Measurements from ENCODE around the gene NPIPA7. TPM values are rescaled to one million over a fixed set of nuclear protein-coding genes. Genes with fewer than 3 reads are reported as not detected.
"Not testable (repeated sequence)": the region's sequence is repeated elsewhere in the genome, so short reads cannot be mapped to it uniquely, and the experiment has no call there.

The NPIPA7 gene
- total and polyA plus RNA-seq, 3 experiments from 2014 or later, result 1.3 to 11.1 (median 6.9) TPM

GRCh38 chr16:16441401-16441800 is 62.5 kb downstream of the NPIPA7 start:
- H3K4me3 ChIP-seq (ENCODE audit: low read length); H3K4me1 ChIP-seq (ENCODE audit: insufficient read depth, low read length); H3K4me3 Mint-ChIP-seq; H3K9me3 Mint-ChIP-seq; H3K27me3 Mint-ChIP-seq; H3K4me1 Mint-ChIP-seq; H3K27ac Mint-ChIP-seq; H3K27ac ChIP-seq (ENCODE audit: low read depth, low read length); H3K36me3 ChIP-seq (ENCODE audit: insufficient read depth, low read length); CTCF ChIA-PET; POLR2A ChIA-PET; H3K27me3 ChIP-seq (ENCODE audit: insufficient read depth, low read length, poor library complexity, severe bottlenecking); H3K36me3 Mint-ChIP-seq; H3K9me3 ChIP-seq (ENCODE audit: low read length); DNase-seq: not testable (repeated sequence)

Other genes starting within 250 kb of the NPIPA7 start
- not detected for gene ABCC6, start 155.6 kb upstream of the NPIPA7 start, total RNA-seq
- gene ABCC6, start 155.6 kb upstream of the NPIPA7 start, polyA plus RNA-seq, result 0.18 TPM
- gene NOMO3, start 146.6 kb upstream of the NPIPA7 start, total RNA-seq, result 10 to 100 TPM; 14.4 to 16.3 TPM
- 15.6 TPM for gene NOMO3, start 146.6 kb upstream of the NPIPA7 start, polyA plus RNA-seq